SK-N-SH (cell line): ENCODE data around the gene PEMT. TPM values are rescaled to one million over a fixed set of nuclear protein-coding genes. Genes with fewer than 3 reads are reported as not detected.
"Not testable (repeated sequence)": the region's sequence is repeated elsewhere in the genome, so short reads cannot be mapped to it uniquely, and the experiment has no call there.

Experiments used
- CTCF ChIA-PET: fragments of 300-600, 350-600 bp; formaldehyde crosslinking; extraction: SDS; loops from one replicate; lab custom pipeline; 2021; lab: Yijun Ruan, JAX
- POLR2A ChIA-PET: fragments of 350-600 bp; sonication (Branson Sonifier 250); formaldehyde crosslinking; extraction: SDS; loops from one replicate; lab custom pipeline; 2020; ENCODE audit warnings: antibody characterized with exemption, inconsistent platforms; lab: Yijun Ruan, JAX
- DNase-seq: peaks from one replicate; pipeline ENCODE4 v3.0.0; 2012
- H2AFZ ChIP-seq: fragments of 200-600 bp; sonication (generic); 2 replicates; pipeline ENCODE4 v1.8.1; 2016; ENCODE audit warnings: antibody characterized with exemption, mild to moderate bottlenecking, low read depth
- H3F3A ChIP-seq: fragments of 200-600 bp; sonication (generic); replicated peaks from 2 replicates; pipeline ENCODE3; 2016; ENCODE audit warnings: antibody characterized with exemption, mild to moderate bottlenecking; ENCODE audit not compliant: insufficient read depth
- H3K27ac ChIP-seq, 2 experiments: fragments of 200-500 bp in 1 of 2; fragments of 200-600 bp in 1 of 2; sonication (Bioruptor generic) in 1 of 2; sonication (generic), shearing (Covaris generic) in 1 of 2; 2 replicates each; pipeline versions ENCODE4 v1.5.1 to v1.6.1; 2014 to 2016; ENCODE audit warnings: low read depth in 2 of 2, inconsistent platforms in 1 of 2, low read length in 1 of 2, mild to moderate bottlenecking in 1 of 2, mixed read lengths in 1 of 2
- H3K27me3 ChIP-seq: fragments of 200-600 bp; sonication (generic), shearing (Covaris generic); 2 replicates; pipeline ENCODE4 v1.6.1; 2016; ENCODE audit warnings: mixed run types; ENCODE audit not compliant: insufficient read depth
- H3K36me3 ChIP-seq, 2 experiments: fragments of 200-500 bp in 1 of 2; fragments of 200-600 bp in 1 of 2; sonication (Bioruptor generic) in 1 of 2; sonication (generic) in 1 of 2; replicated peaks in 1 of 2; 2 replicates each; pipeline versions ENCODE3 to v1.5.1; 2014 to 2016; ENCODE audit warnings: low read length in 1 of 2, mild to moderate bottlenecking in 1 of 2; ENCODE audit not compliant: insufficient read depth in 2 of 2, control insufficient read depth in 1 of 2
- H3K4me1 ChIP-seq, 2 experiments: fragments of 200-500 bp in 1 of 2; fragments of 200-600 bp in 1 of 2; sonication (Bioruptor generic) in 1 of 2; sonication (generic), shearing (Covaris generic) in 1 of 2; 2 replicates each; pipeline versions ENCODE4 v1.5.1 to v1.6.1; 2014 to 2016; ENCODE audit warnings: low read depth in 1 of 2, low read length in 1 of 2, mixed run types in 1 of 2; ENCODE audit not compliant: insufficient read depth in 2 of 2, control insufficient read depth in 1 of 2
- H3K4me2 ChIP-seq: fragments of 200-600 bp; sonication (generic), shearing (Covaris generic); 2 replicates; pipeline ENCODE4 v1.6.1; 2017; ENCODE audit warnings: mixed run types
- H3K4me3 ChIP-seq, 2 experiments: fragments of 200-500 bp in 1 of 2; fragments of 200-600 bp in 1 of 2; sonication (Bioruptor generic) in 1 of 2; sonication (generic), shearing (Covaris generic) in 1 of 2; 2 replicates each; pipeline versions ENCODE4 v1.5.1 to v1.8.1; 2014 to 2016; ENCODE audit warnings: low read depth in 2 of 2, inconsistent platforms in 1 of 2, low read length in 1 of 2, mild to moderate bottlenecking in 1 of 2, mixed read lengths in 1 of 2, moderate library complexity in 1 of 2
- H3K79me2 ChIP-seq: fragments of 200-600 bp; sonication (generic); 2 replicates; pipeline ENCODE4 v1.8.1; 2017; ENCODE audit warnings: mild to moderate bottlenecking; ENCODE audit not compliant: insufficient read depth
- H3K9ac ChIP-seq: fragments of 200-600 bp; sonication (generic); 2 replicates; pipeline ENCODE4 v1.6.1; 2017; ENCODE audit warnings: mixed run types
- H3K9me2 ChIP-seq: fragments of 200-600 bp; sonication (generic); 2 replicates; pipeline ENCODE4 v1.6.1; 2017; ENCODE audit warnings: mixed run types
- H3K9me3 ChIP-seq: fragments of 200-600 bp; sonication (generic); 2 replicates; pipeline ENCODE4 v1.6.1; 2017; ENCODE audit warnings: mixed run types, mild to moderate bottlenecking, moderate library complexity
- H4K20me1 ChIP-seq: fragments of 200-600 bp; sonication (generic); 2 replicates; pipeline ENCODE4 v1.6.1; 2017; ENCODE audit warnings: mild to moderate bottlenecking, mixed run types; ENCODE audit not compliant: insufficient read depth
- EZH2phosphoT487 ChIP-seq: fragments of 200-600 bp; sonication (generic); IDR thresholded peaks from 2 replicates; pipeline ENCODE4 v1.6.1; 2017; ENCODE audit warnings: low read depth, mixed run types, mild to moderate bottlenecking, antibody characterized with exemption, moderate library complexity, borderline replicate concordance
- FOXJ3 ChIP-seq: sonication (generic); formaldehyde crosslinking; IDR thresholded peaks from 2 replicates; pipeline ENCODE4 v1.5.1; 2020; ENCODE audit warnings: mild to moderate bottlenecking, missing genetic modification reagents
- GABPA ChIP-seq: IDR thresholded peaks from 2 replicates; pipeline ENCODE4 v1.4.0; 2012; ENCODE audit warnings: low read depth, mild to moderate bottlenecking
- MAX ChIP-seq: IDR thresholded peaks from 2 replicates; pipeline ENCODE4 v1.4.0; 2012; ENCODE audit warnings: low read depth
- NRF1 ChIP-seq: IDR thresholded peaks from 2 replicates; pipeline ENCODE4 v1.6.1; 2012; ENCODE audit warnings: low read depth, mild to moderate bottlenecking, low read length
- POLR2AphosphoS5 ChIP-seq: IDR thresholded peaks from 2 replicates; pipeline ENCODE4 v1.6.1; 2012; ENCODE audit warnings: low read depth, low read length
- RAD21 ChIP-seq: IDR thresholded peaks from 2 replicates; pipeline ENCODE4 v1.6.1; 2012; ENCODE audit warnings: mild to moderate bottlenecking, low read length
- REST ChIP-seq: IDR thresholded peaks from 2 replicates; pipeline ENCODE4 v1.6.1; 2012; ENCODE audit warnings: mild to moderate bottlenecking, low read depth, low read length, moderate library complexity
- RFX5 ChIP-seq: IDR thresholded peaks from 2 replicates; pipeline ENCODE4 v1.6.1; 2012; ENCODE audit warnings: mild to moderate bottlenecking, improper control_type of control experiment, low read length
- RXRA ChIP-seq: IDR thresholded peaks from 2 replicates; pipeline ENCODE4 v1.4.0; 2012; ENCODE audit warnings: low read depth, mild to moderate bottlenecking, borderline replicate concordance
- SIN3A ChIP-seq: IDR thresholded peaks from 2 replicates; pipeline ENCODE4 v1.6.1; 2012; ENCODE audit warnings: low read depth, mild to moderate bottlenecking, low read length, moderate library complexity, borderline replicate concordance
- TEAD4 ChIP-seq: IDR thresholded peaks from 2 replicates; pipeline ENCODE4 v1.4.0; 2012; ENCODE audit warnings: mild to moderate bottlenecking, borderline replicate concordance; ENCODE audit not compliant: insufficient read depth
- USF1 ChIP-seq: IDR thresholded peaks from 2 replicates; pipeline ENCODE4 v1.4.0; 2012; ENCODE audit warnings: low read depth, borderline replicate concordance
- ZBTB33 ChIP-seq: IDR thresholded peaks from 2 replicates; pipeline ENCODE4 v1.4.0; 2012; ENCODE audit warnings: low read depth, borderline replicate concordance
- WGBS: methylation state at CpG from one replicate; pipeline ENCODE4 v1.1.6; 2017; ENCODE audit warnings: low lambda C conversion rate; 5-methylcytosine and 5-hydroxymethylcytosine counted together
- polyA plus RNA-seq, 3 experiments: library from polyadenylated mRNA; depleted of rRNA; stranded (reverse); fragments of >200 nt; gene quantifications; 2 replicates each; pipeline ENCODE4 v1.2.3, GENCODE V29; 2012

PEMT gene
- polyA plus RNA-seq, 1 of the 3 experiments (the other 2 are of a cell fraction), result 52.8 TPM

- H3K4me3 ChIP-seq, H4K20me1 ChIP-seq, H3K4me1 ChIP-seq, H3K27ac ChIP-seq, H3K9ac ChIP-seq, POLR2A ChIA-PET, H3K79me2 ChIP-seq, H3K36me3 ChIP-seq, H3F3A ChIP-seq, DNase-seq, H3K9me3 ChIP-seq, H3K9me2 ChIP-seq, H3K27me3 ChIP-seq, H2AFZ ChIP-seq, H3K4me2 ChIP-seq: not testable (repeated sequence)
- CTCF ChIA-PET, result interaction anchor here (0.7 to 10.3 kb wide), 5 partner anchors 22 to 283 kb away, joined by 3 to 155 read pairs (median 3); no protein-coding TSS in a partner anchor
- 83% methylated on average over 15 of the region's 15 CpGs for WGBS
Observed at GRCh38 chr17:17635537-17636271, 44.2 kb upstream of the PEMT start.

GRCh38 chr17:17635126-17635525 is 43.6 kb upstream of the PEMT start:
- DNase-seq, result no peak
- H3K9me3 ChIP-seq, result no peaks in the 10 kb centered on the region
- ChIA-PET POLR2A (no interaction called here), CTCF (interaction anchor here (1.1 to 10.3 kb wide), 3 partner anchors 22 to 282 kb away, joined by 3 to 155 read pairs (median 3); no protein-coding TSS in a partner anchor)
- no peaks in the 10 kb centered on the region for H3K36me3 ChIP-seq
- H3K9ac ChIP-seq, result no peak overlapping the region
- no peak overlapping the region for H3K4me2 ChIP-seq
- no peak for TF ChIP-seq POLR2AphosphoS5
- no peak for TF ChIP-seq RXRA
- no peak for TF ChIP-seq RAD21
- no peak for TF ChIP-seq SIN3A
- no peak for TF ChIP-seq RFX5
- no peak for TF ChIP-seq FOXJ3 (CRISPR knock-in tag)
- TF ChIP-seq EZH2phosphoT487, result no peak
- no peak for TF ChIP-seq TEAD4
- TF ChIP-seq USF1, result no peak
- no peak for TF ChIP-seq NRF1
- no peak for TF ChIP-seq GABPA
- no peak for TF ChIP-seq MAX
- no peak for TF ChIP-seq REST
- TF ChIP-seq ZBTB33, result no peak
- WGBS, result 69% methylated on average over 5 of the region's 5 CpGs
- no peak overlapping the region for H3K4me3 ChIP-seq
- H3K9me2 ChIP-seq, result no peaks in the 10 kb centered on the region
- no peak overlapping the region for H2AFZ ChIP-seq
- H3K4me1 ChIP-seq, result no peaks in the 10 kb centered on the region
- H3K79me2 ChIP-seq, result no peaks in the 10 kb centered on the region
- no peaks in the 10 kb centered on the region for H3K27me3 ChIP-seq
- no peak overlapping the region for H3K27ac ChIP-seq
- H3F3A ChIP-seq, result no peaks in the 10 kb centered on the region
- no peaks in the 10 kb centered on the region for H4K20me1 ChIP-seq
